HG03457 (cell line): ENCODE results near the gene MRPL28.
"Not testable (repeated sequence)": the region's sequence is repeated elsewhere in the genome, so short reads cannot be mapped to it uniquely, and the experiment has no call there.

Experiments used
- ATAC-seq: cut with Tn5 transposase; IDR thresholded peaks from one replicate; pipeline ENCODE4 v1.9.1; 2021; ENCODE audit warnings: moderate number of reproducible peaks; ENCODE audit not compliant: unreplicated experiment

The MRPL28 gene

DNA sequence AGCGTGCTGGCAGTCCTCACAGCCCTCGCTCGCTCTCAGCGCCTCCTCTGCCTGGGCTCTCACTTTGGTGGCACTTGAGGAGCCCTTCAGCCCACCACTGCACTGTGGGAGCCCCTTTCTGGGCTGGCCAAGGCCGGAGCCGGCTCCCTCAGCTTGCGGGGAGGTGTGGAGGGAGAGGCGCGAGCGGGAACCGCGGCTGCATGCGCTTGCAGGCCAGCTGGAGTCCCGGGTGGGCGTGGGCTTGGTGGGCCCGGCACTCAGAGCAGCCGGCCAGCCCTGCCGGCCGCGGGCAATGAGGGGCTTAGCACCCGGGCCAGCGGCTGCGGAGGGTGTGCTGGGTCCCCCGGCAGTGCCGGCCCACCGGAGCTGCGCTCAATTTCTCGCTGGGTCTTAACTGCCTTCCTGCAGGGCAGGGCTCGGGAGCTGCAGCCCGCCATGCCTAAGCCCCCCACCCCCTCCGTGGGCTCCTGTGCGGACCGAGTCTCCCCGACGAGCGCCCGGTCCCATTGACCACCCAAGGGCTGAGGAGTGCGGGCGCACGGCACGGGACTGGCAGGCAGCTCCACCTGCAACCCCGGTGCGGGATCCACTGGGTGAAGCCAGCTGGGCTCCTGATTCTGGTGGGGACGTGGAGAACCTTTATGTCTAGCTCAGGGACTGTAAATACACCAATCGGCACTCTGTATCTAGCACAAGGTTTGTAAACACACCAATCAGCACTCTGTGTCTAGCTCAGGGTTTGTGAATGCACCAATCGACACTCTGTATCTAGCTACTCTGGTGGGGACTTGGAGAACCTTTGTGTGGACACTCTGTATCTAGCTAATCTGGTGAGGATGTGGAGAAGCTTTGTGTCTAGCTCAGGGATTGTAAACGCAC is 29.0 kb downstream of the MRPL28 start:
- ATAC-seq: not testable (repeated sequence)

DNA sequence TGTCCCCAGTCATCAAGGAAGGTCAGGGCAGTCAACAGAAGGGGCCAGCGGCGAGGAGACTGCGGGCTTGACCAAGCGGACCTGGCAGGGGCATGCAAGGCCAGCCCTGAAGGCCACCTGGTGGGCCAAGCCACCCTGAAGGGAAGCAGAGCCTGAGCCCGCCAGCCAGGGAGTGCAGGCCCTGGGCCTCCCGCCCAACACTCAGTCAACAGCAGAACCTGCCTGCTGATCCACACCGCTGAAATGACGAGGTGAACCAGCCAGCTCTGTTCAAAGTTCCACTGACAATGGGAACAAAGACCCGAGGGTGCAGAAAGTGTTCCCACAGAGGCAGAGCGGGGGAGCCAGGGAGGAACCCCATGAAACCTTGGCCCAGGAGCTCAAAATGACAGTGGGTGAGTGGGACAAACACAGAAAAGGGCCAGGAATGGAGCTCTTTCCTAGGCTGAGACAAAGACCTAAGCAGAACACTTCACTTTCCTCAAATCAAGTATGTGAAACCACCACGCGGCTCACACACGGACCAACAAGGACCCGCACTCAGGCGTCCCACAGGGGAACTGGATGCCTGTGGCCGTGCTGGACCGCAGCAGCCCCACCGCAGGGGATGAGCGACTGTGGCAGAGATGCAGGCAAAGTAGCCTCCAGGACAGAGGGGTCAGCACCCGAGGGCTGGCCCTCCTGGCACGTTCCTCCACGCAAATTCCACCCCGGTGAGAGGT is 29.8 kb downstream of the MRPL28 start:
- no peak for ATAC-seq

DNA sequence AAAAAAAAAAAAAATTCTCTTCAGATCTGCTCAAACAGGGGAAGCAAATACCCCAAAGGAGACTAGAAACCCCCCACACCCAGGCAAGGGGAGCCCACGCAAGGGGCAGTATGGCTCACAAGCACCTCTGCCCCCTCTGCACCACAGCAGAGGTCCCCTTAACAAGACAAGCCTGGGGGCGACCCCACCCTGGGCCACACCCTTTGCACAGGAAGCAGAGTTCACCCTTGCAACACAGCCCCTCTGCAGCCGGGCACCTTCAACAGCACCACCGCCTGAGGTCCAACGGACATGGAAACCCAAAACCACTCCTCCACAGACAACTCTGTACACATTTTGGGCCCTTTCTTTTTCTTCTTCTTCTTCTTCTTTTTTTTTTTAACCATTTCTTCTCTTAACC is 30.7 kb downstream of the MRPL28 start:
- no peak for ATAC-seq

DNA sequence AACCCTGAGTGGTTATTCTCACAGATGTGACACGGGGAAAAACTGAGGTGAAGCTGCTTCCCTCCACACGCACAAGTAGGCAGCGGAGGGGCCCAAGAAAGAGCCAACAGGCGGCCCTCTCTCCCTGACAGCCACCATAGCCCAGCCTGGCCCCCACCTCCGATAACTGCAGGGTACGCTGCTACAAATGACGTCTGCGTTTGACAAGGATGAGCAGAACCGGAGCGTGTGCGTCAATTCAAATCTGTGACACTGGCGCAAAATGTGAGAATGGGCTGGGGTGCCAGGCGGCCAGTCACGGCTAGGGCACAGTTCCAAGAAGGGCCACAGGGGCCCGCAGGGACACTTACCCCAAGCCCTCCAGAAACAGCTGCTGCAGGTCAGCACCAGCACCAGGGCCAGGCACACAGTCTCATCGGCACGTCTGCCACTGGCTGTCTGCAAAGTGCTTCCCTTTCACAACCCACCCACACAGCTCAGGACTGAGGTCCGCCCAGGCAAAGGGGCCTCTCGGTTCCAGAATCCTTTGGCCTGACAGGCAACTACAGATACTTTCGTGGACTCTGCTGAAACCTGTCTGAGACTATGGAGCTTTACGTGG is 32.3 kb downstream of the MRPL28 start:
- no peak for ATAC-seq

DNA sequence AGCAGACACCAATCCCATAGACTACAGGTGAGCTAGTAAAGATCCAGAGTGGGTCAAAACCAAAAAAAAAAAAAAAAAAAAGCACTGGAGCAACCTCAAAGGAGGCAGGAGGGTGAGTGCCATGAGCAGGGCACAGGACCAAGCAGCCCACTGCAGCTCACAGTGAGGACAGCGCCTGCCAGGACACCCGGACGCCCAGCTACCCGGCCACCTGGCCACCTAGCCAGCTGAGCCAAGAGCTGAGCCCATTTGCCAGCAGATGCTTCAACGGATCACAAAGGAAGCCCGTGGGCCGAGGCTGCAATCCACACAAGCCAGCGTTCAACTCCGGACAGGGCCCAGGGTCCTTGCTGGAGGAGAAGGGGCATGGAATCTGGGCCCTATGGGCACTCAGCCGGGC is 32.9 kb downstream of the MRPL28 start:
- ATAC-seq: no peak

DNA sequence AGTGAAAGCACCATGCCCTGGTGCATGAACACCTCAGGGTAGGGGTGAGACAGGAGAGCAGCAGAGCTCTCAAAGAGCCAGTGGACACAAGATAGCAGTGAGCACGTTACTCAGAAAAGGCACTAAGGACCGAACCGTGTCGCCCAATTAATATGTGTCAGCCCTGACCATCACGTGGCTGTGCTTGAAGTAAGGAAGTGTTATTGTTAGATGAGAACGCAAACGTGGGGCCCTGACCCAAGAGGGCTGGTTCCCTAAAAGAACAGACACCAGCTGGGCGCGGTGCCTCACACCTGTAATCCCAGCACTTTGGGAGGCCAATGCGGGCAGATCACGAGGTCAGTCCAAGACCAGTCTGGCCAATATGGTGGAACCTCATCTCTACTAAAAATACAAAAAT is 34.1 kb downstream of the MRPL28 start:
- no peak for ATAC-seq

DNA sequence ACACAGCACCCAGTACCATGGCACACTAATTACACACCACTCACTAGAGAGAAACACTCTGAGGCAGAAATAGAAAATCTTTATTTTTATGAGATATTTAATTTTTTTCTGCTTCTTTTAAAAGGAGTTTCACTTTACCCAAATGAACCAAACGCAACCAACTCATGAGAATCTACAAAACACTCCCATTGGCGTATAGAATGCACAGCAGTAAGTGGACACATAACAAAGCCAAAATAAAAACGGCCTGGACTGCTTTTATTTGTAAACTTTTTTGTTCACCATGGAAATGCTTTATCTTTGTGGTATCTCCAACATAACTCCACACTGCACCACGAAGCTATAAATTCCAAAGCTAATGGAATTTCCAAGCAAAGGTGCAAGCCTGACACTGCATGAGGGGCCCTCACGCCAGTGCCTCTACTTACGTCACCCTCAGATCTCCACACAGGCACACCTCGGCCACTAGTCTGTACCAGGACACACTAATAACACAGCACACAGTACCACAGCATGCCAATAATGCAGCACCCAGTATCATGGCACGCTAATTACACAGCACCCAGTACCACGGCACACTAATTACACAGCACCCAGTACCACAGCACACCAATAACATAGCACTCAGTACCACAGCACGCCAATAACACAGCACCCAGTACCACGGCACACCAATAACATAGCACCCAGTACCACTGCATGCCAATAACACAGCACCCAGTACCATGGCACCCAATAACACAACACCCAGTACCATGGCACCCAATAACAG is 35.3 kb downstream of the MRPL28 start:
- ATAC-seq: not testable (repeated sequence)

DNA sequence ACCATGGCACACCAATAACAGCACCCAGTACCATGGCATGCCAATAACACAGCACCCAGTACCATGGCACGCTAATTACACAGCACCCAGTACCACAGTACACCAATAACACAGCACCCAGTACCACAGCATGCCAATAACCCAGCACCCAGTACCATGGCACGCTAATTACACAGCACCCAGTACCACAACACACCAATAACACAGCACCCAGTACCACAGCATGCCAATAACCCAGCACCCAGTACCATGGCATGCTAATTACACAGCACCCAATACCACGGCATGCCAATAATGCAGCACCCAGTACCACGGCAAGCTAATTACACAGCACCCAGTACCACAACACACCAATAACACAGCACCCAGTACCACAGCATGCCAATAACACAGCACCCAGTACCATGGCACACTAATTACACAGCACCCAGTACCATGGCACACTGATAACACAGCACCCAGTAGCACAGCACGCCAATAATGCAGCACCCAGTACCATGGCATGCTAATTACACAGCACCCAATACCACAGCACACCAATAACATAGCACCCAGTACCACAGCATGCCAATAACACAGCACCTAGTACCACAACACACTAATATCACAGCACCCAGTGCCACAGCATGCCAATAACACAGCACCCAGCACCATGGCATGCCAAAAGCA is 36.0 kb downstream of the MRPL28 start:
- not testable (repeated sequence) for ATAC-seq

DNA sequence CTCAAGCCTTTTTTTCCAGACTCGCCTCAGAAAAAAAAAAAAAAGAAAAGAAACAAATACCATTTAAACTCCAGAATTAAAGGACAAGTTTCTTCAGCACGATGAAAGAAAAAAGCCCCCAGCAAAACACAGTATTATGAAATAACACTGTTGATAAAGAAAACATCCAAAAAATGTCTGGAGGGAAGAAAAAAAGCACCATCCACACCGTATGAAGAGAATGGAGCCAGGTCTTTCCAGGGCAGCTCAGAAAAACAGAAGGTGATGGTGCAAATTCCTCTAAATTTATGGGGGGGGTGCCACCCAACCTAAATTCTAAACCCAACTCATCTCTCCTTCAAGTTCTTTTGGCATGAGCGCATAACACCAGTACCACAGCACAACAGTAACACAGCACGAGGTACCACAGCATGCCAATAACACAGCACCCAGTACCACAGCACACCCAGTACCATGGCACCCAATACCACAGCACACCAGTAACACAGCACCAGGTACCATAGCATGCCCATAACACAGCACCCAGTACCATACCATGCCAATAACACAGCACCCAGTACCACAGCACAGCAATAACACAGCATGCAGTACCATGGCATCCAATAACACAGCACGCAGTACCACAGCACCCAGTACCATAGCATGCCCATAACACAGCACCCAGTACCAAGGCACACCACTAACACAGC is 36.8 kb downstream of the MRPL28 start:
- ATAC-seq: no peak

DNA sequence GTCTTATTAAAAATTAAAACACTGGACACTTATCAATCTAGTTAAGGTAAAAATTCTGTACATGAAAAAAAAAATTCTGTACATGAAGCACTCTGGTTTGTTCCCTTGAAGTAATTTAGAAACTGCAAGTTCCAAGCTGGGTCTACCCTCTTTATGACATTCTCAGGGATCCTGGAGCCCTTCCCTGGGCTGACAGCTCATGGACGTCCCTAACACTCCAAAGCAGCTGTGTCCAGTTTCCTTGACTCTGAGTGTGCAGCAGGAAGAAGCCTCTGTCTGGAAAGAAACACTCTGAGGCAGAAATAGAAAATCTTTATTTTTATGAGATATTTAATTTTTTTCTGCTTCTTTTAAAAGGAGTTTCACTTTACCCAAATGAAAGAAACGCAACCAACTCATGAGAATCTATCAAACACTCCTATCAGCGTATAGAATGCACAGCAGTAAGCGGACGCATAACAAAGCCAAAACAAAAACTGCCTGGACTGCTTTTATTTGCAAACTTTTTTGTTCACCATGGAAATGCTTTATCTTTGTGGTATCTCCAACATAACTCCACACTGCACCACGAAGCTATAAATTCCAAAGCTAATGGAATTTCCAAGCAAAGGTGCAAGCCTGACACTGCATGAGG is 39.0 kb downstream of the MRPL28 start:
- ATAC-seq: not testable (repeated sequence)

DNA sequence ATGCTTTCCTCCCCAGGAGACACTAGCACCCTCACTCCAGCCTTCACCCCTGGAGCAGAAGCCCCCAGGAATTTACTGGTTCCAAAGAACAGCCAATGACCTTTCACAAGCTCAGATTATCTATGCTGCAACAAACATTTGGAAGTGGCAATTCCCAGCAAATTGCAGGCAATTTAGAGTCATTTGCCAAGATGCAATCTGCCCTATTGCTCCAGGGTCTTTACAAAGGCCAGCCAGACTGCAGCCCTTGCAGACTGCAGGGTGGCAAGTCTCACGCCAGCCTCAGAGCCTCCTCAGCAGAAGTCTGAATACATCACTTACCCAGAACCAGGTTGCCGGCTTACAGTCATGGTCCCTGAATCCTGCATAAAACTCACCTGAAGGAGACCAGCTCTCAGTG is 39.6 kb downstream of the MRPL28 start:
- ATAC-seq: no peak

DNA sequence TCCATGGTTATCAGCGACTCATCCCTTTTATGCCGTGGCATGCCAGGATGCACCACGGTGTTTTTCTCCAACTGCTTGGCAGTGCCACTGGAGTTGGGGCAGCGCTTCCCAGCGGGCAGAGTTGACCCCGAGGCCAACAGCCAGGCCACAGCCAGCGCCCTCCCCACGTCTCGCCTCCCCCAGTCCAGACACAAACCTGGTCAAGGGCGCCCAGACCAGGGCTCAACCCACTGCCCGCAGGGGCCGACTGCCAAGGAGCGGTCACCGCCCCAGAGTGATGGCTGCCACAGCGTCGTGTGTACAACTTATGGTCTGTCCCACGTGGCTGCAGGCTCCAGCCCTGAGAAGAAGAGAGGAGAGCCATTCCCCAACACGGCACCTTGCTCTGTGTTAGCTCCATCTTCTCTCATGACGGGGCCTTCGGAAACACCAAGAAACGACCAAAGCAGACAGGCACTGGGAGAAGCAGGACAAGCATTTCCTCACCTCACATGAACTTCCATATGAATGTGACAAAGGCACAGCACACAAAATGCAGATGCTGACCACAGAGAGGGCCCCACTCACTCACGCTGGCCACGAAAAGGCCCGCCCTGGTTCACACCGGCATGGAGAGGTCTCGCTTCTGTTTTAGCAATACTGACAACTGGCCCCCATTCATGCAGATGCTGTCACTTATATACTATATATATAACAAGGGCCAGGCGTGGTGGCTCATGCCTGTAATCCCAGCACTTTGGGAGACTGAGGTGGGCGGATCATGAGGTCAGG is 44.8 kb downstream of the MRPL28 start:
- ATAC-seq: no peak

DNA sequence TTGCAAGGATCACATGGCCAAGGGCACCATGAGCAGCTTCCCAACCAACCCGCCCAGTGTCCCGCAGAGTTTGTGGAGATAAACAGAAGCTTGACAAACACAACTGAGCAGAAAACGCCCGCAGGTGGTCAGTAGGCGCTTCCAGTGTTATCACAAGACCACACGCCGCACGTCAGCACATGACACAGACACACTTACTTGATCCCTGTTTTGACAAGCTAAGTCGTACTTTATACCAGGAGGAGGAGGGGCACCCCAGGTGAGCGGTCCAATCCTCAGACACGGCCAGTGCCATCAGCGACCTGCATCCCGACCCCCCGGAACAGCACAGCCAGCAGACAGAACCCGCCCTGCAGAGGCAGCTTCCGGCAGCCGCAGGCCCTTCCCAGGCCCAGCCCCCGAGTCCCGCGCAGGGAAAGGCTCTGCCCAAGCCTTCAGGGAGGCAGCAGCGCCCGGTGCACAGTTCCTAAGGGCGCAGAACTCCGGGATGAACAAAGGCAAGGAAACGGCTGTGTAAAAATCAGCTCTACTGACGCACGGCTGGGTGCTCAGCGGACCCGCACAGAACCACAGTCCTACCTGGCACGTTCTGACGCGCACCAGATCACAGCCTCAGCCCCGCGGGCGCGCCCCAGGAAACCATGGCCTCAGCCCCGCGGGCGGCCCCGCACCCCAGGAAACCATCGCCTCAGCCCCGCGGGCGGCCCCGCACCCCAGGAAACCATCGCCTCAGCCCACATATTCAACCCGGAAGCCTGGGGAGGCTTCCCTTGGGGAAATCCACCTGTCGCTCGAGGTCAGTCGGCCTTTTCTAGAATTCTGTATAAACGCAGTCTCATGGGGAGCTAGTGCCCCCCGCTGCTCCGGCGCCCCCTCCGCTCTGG is 45.6 kb downstream of the MRPL28 start:
- no peak for ATAC-seq

DNA sequence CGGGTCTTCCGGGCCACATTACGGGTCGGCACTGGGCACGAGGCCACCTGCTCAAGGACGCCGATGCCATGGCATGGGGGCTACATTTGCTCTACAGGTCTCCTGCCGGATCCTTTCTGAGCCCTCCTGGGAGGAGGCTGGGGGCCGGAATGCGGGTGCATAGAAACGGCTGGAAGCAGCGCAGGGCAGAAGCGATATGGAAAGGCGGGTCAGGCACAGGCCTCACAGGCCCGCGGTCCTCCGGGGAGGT is 46.2 kb downstream of the MRPL28 start:
- no peak for ATAC-seq

DNA sequence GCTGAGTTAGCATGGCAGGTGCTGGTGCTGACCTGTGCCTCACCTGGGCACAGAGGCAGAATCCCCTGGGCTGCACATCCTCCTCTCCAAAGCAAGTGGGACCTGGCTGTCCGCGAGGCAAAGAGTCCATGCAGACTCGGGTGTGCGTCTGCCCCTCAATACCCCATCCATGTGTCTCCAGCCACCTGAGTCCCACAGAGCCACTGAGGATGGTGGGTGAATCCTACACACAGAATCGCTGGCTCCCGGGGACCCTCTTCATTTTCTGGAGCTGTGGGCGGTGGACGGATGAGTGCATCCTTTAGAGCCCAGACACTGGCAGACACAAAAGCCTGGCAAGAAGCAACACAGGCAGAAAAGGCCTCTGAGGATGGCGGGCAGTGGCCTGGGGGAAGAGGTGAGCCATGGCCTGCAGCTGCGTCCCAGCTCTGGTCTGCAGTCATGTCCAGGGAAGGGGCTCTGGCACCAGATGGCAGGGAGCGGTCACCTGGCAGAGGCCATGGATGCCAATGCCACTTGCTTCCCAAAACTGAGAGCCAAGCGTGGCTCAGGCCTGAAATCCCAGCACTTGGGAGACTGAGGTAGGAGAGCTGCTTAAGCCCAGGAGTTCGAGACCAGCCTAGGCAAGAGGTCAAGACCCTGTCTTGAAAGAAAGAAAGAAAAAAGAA is 47.7 kb downstream of the MRPL28 start:
- ATAC-seq: no peak

DNA sequence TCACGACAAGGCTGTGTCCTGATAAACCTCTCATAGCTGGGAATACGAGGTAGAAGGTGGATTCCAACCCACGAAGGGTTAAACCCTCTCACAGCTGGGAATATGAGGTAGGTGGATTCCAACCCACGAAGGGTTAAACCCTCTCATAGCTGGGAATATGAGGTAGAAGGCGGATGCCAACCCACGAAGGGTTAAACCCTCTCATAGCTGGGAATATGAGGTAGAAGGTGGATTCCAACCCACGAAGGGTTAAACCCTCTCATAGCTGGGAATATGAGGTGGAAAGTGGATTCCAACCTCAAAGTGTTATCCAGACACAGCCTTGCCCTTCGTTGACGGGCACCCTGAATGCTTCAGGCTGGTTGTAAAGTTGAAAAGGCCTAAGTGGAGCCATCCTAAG is 48.8 kb downstream of the MRPL28 start:
- no peak for ATAC-seq

DNA sequence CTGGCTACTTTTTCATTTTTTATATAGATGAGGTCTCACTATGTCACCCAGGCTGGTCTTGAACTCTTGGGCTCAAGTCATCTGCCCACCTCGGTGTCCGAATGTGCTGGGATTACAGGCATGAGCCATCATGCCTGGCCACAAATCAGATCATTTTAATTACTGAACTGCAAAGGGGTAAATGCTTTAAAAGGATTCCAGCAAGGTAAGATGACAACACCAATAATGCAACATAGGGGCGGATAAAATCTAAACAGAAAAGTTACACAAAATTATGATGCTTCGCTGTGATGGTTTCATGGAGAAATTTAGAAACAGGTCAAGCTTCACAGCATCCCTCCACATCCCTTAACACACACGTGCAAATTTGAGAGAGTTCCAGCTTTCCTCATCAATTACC is 50.1 kb downstream of the MRPL28 start:
- ATAC-seq: no peak

DNA sequence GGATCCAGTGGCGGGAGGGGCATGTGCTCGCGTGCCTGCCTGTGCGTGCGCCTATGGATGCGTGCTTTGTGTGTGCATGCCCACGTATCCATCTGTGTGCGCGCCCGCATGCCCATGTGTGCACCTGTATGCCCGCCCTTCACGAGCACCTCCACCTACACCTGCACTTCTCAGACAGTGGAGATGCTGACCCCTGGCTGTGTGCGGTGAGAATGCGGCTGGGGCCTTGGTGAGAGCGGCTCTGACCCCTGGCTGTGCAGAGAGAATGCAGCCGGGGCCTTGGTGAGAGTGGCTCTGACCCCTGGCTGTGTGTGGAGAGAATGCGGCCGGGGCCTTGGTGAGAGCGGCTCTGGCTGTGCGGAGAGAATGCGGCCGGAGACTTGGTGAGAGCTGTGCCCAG is 51.7 kb downstream of the MRPL28 start:
- ATAC-seq: no peak
